Measurements from ENCODE around the gene TTC39C. TPM values are rescaled to one million over a fixed set of nuclear protein-coding genes. Genes with fewer than 3 reads are reported as not detected.

Gene TTC39C
- total and polyA plus RNA-seq, 2 donors (not counting 1 experiment from before 2014, with no cell fraction given): 15.8 to 32.0 TPM

DNA sequence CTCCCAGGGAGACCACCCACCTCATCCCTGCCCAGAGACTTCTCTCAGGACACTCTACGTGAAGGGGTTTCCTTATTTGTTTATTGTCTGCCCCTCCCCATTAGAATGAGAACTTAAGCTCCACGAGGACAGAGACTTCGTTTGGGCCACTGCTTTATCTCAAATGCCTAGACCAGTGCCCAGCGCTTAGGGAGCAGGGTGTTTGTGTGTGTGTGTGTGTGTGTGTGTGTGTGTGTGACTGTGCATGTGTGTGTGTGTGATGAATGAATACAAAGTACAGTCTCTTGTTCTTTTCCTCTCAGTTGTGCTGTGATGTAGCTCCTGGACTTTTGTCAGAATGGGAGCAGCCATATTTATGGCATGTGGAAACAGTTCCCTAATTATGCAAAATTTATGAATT lies 89.9 kb downstream of the TTC39C start:
- no peak overlapping the region for H3K4me2 ChIP-seq (ENCODE audit: extremely low read depth, insufficient read depth, low read length)
- no peaks in the 10 kb centered on the region for H3K79me2 ChIP-seq (ENCODE audit: control insufficient read depth, insufficient read depth, low read length)
- no peak for DNase-seq (ENCODE audit: low read depth in 2 of 2)
- H3K36me3 ChIP-seq (ENCODE audit: control insufficient read depth, insufficient read depth, low read length): no peaks in the 10 kb centered on the region
- TF ChIP-seq, protein P1, sequence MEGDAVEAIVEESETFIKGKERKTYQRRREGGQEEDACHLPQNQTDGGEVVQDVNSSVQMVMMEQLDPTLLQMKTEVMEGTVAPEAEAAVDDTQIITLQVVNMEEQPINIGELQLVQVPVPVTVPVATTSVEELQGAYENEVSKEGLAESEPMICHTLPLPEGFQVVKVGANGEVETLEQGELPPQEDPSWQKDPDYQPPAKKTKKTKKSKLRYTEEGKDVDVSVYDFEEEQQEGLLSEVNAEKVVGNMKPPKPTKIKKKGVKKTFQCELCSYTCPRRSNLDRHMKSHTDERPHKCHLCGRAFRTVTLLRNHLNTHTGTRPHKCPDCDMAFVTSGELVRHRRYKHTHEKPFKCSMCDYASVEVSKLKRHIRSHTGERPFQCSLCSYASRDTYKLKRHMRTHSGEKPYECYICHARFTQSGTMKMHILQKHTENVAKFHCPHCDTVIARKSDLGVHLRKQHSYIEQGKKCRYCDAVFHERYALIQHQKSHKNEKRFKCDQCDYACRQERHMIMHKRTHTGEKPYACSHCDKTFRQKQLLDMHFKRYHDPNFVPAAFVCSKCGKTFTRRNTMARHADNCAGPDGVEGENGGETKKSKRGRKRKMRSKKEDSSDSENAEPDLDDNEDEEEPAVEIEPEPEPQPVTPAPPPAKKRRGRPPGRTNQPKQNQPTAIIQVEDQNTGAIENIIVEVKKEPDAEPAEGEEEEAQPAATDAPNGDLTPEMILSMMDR (conservative IDR thresholded peaks at IDR 0.05 in 1 of 2, IDR thresholded peaks at IDR 0.05 in 1 of 2; ENCODE audit: low read depth in 1 of 2, low read length in 2 of 2): no peak
- no peak for TF ChIP-seq EZH2 (IDR thresholded peaks at IDR 0.05; ENCODE audit: low read length, missing control alignments)
- H4K20me1 ChIP-seq (ENCODE audit: control insufficient read depth, extremely low read depth, insufficient read depth, low read length): no peaks in the 10 kb centered on the region
- H3K27me3 ChIP-seq (ENCODE audit: control insufficient read depth, insufficient read depth, low read length): no peaks in the 10 kb centered on the region
- no peaks in the 10 kb centered on the region for H3K4me1 ChIP-seq (ENCODE audit: control insufficient read depth, extremely low read depth, insufficient read depth, low read length)
- H3K9ac ChIP-seq (ENCODE audit: insufficient read depth, low read length): no peak overlapping the region
- H3K4me3 ChIP-seq (replicated peaks in 1 of 4; ENCODE audit: control extremely low read depth in 1 of 4, insufficient read depth in 1 of 4, low read depth in 3 of 4, low read length in 4 of 4): no peak overlapping the region
- H2AFZ ChIP-seq (ENCODE audit: low read length): no peak overlapping the region
- H3K27ac ChIP-seq (ENCODE audit: insufficient read depth, low read length): no peak overlapping the region
- no peaks in the 10 kb centered on the region for H3K9me3 ChIP-seq (ENCODE audit: control insufficient read depth, insufficient read depth, low read depth, low read length)

- no peak for DNase-seq (ENCODE audit: low read depth in 2 of 2)
- Histone ChIP-seq H3K9me3 (ENCODE audit: control insufficient read depth, insufficient read depth, low read depth, low read length) (no peaks in the 10 kb centered on the region), H4K20me1 (ENCODE audit: control insufficient read depth, extremely low read depth, insufficient read depth, low read length) (no peaks in the 10 kb centered on the region), H3K27me3 (ENCODE audit: control insufficient read depth, insufficient read depth, low read length) (no peaks in the 10 kb centered on the region), H3K36me3 (ENCODE audit: control insufficient read depth, insufficient read depth, low read length) (no peaks in the 10 kb centered on the region), H3K9ac (ENCODE audit: insufficient read depth, low read length) (no peak overlapping the region), H3K79me2 (ENCODE audit: control insufficient read depth, insufficient read depth, low read length) (no peaks in the 10 kb centered on the region), H3K27ac (ENCODE audit: insufficient read depth, low read length) (no peak overlapping the region), H3K4me3 (replicated peaks in 1 of 4; ENCODE audit: control extremely low read depth in 1 of 4, insufficient read depth in 1 of 4, low read depth in 3 of 4, low read length in 4 of 4) (no peak overlapping the region), H2AFZ (ENCODE audit: low read length) (no peak overlapping the region), H3K4me2 (ENCODE audit: extremely low read depth, insufficient read depth, low read length) (no peak overlapping the region), H3K4me1 (ENCODE audit: control insufficient read depth, extremely low read depth, insufficient read depth, low read length) (peaks cover 6% of the 10 kb centered on the region)
- TF ChIP-seq EZH2 (IDR thresholded peaks at IDR 0.05; ENCODE audit: low read length, missing control alignments): no peak
- TF ChIP-seq, protein P1 (conservative IDR thresholded peaks at IDR 0.05 in 1 of 2, IDR thresholded peaks at IDR 0.05 in 1 of 2; ENCODE audit: low read depth in 1 of 2, low read length in 2 of 2): no peak
Measured at GRCh38 chr18:24108641-24109040, 94.1 kb downstream of the TTC39C start.

- Histone ChIP-seq H3K36me3 (ENCODE audit: control insufficient read depth, insufficient read depth, low read length) (no peaks in the 10 kb centered on the region), H3K9ac (ENCODE audit: insufficient read depth, low read length) (no peak overlapping the region), H3K4me2 (ENCODE audit: extremely low read depth, insufficient read depth, low read length) (no peak overlapping the region), H3K4me3 (replicated peaks in 1 of 4; ENCODE audit: control extremely low read depth in 1 of 4, insufficient read depth in 1 of 4, low read depth in 3 of 4, low read length in 4 of 4) (no peak overlapping the region), H2AFZ (ENCODE audit: low read length) (no peak overlapping the region), H3K27ac (ENCODE audit: insufficient read depth, low read length) (no peak overlapping the region), H3K4me1 (ENCODE audit: control insufficient read depth, extremely low read depth, insufficient read depth, low read length) (peaks cover 6% of the 10 kb centered on the region), H3K79me2 (ENCODE audit: control insufficient read depth, insufficient read depth, low read length) (no peaks in the 10 kb centered on the region), H3K9me3 (ENCODE audit: control insufficient read depth, insufficient read depth, low read depth, low read length) (no peaks in the 10 kb centered on the region), H3K27me3 (ENCODE audit: control insufficient read depth, insufficient read depth, low read length) (no peaks in the 10 kb centered on the region), H4K20me1 (ENCODE audit: control insufficient read depth, extremely low read depth, insufficient read depth, low read length) (no peaks in the 10 kb centered on the region)
- DNase-seq (ENCODE audit: low read depth in 2 of 2): no peak
- TF ChIP-seq EZH2 (IDR thresholded peaks at IDR 0.05; ENCODE audit: low read length, missing control alignments): no peak
- TF ChIP-seq, protein P1 (conservative IDR thresholded peaks at IDR 0.05 in 1 of 2, IDR thresholded peaks at IDR 0.05 in 1 of 2; ENCODE audit: low read depth in 1 of 2, low read length in 2 of 2): peak in 1 of 2 donors; percentile 10
Measured at GRCh38 chr18:24111936-24112335, 97.4 kb downstream of the TTC39C start.
